Measurements from ENCODE around the gene TFEC.

Gene TFEC

DNA sequence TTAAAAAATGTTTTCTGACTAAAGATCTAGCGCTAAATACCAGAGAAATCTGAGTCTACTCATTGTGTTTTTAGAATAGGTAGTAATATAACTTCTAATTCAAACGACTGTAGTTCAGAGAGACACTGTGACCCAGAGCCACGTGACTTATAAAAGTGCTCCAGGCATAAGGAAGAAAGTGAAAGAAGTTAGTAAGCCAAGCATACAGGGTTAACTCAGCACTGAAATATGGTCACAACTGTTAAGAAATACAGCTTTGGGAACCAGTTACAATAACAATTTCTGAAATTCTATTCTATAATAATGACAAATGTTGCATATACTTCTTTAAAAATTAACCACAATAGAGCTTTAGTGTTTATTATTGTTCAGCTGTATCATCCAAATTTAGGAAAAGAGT is 119.1 kb downstream of the TFEC start:
- TF ChIP-seq, protein P1, sequence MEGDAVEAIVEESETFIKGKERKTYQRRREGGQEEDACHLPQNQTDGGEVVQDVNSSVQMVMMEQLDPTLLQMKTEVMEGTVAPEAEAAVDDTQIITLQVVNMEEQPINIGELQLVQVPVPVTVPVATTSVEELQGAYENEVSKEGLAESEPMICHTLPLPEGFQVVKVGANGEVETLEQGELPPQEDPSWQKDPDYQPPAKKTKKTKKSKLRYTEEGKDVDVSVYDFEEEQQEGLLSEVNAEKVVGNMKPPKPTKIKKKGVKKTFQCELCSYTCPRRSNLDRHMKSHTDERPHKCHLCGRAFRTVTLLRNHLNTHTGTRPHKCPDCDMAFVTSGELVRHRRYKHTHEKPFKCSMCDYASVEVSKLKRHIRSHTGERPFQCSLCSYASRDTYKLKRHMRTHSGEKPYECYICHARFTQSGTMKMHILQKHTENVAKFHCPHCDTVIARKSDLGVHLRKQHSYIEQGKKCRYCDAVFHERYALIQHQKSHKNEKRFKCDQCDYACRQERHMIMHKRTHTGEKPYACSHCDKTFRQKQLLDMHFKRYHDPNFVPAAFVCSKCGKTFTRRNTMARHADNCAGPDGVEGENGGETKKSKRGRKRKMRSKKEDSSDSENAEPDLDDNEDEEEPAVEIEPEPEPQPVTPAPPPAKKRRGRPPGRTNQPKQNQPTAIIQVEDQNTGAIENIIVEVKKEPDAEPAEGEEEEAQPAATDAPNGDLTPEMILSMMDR (IDR thresholded peaks at IDR 0.05; ENCODE audit: low read depth, low read length, missing control alignments) = no peak
- no peak overlapping the region for H3K4me3 ChIP-seq (replicated peaks; ENCODE audit: low read depth, low read length)
- no peak for DNase-seq (ENCODE audit: extremely low read depth, low read depth)

DNA sequence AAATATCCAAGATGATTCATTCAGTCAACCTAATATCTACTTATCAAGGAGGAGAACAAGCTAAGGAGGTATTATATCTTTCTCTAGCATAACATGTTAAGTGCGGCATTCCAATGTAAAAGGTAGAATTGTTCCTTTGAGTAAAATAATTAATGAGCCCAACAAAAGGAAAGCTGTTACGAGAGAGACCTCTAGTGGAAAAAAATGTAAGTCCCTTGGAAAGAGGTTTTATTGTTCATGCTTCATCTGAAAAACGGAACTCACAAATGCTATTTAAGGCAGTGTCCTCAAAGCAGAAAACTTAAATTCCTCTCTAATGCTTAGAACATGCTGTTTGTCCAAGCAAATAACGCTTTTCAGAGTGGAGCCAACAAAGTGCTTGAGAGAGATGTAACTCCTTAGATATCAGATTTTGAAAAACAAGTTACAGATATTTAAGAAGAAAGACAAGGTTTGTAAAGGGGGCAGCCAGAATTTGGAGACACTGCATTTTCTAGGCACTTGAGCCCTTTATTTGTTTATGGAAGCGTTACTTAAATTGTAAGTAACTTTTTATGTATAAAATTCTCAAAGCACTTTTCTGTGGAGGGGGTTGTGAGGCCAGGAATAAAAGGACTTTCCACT is 119.9 kb downstream of the TFEC start:
- peak; percentile 31 for DNase-seq (ENCODE audit: extremely low read depth, low read depth)
- no peak overlapping the region for H3K4me3 ChIP-seq (replicated peaks; ENCODE audit: low read depth, low read length)
- TF ChIP-seq, protein P1 (IDR thresholded peaks at IDR 0.05; ENCODE audit: low read depth, low read length, missing control alignments) = peak; percentile 52

DNA sequence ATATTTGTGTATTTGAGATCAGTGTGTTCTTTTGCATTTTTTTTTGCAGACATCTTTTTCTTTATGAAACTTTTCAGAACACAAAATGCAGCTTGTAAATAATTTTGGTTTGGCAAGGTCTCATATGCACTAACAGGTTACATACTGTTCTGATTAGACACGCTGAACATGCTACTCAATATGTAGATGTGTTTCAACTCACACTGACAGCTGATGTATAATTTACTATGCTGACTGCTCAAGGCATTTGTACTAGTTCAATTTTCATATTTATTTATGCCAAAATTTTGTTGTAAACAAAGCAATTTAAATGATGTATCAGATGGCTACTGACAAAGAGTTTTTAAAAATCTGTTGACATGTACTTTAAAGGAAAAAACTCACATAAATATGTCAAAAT is 123.8 kb downstream of the TFEC start:
- no peak for DNase-seq (ENCODE audit: extremely low read depth, low read depth)
- TF ChIP-seq, protein P1 (IDR thresholded peaks at IDR 0.05; ENCODE audit: low read depth, low read length, missing control alignments) = no peak
- no peak overlapping the region for H3K4me3 ChIP-seq (replicated peaks; ENCODE audit: low read depth, low read length)

DNA sequence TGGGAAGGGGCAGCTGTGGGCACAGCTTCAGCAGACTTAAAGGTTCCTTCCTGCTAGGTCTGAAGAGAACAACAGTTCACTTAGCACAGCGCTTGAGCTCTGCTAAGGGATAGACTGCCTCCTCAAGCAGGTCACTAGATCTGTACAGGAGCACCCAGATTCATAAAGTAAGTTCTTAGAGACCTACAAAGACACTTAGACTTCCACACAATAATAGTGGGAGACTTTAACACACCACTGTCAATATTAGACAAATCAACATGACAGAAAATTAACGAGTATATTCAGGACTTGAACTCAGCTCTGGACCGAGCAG is 140.9 kb downstream of the TFEC start:
- TF ChIP-seq, protein P1 (IDR thresholded peaks at IDR 0.05; ENCODE audit: low read depth, low read length, missing control alignments) = no peak

DNA sequence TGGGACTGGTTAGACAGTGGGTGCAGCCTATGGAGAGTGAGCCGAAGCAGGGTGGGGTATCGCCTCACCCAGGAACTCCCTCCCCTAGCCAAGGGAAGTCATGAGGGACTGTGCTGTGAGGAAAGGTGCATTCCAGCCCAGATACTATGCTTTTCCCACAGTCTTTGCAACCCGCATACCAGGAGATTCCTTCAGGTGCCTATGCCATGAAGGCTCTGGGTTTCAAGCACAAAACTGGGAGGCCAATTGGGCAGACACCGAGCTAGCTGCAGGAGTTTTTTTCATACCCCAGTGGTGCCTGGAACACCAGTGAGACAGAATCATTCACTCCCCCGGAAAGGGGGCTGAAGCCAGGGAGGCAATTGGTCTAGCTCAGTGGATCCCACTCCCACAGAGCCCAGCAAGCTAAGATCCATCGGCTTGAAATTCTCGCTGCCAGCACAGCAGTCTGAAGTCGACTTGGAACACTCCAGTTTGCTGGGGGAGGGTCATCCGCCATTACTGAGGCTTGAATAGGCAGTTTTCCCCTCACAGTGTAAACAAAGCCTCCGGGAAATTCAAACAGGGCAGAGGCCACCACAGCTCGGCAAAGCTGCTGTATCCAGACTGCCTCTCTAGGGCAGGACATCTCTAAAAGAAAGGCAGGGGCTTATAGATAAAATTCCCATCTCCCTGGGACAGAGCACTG is 141.4 kb downstream of the TFEC start:
- no peak overlapping the region for H3K4me3 ChIP-seq (replicated peaks; ENCODE audit: low read depth, low read length)
- TF ChIP-seq, protein P1 (IDR thresholded peaks at IDR 0.05; ENCODE audit: low read depth, low read length, missing control alignments) = no peak
- DNase-seq (ENCODE audit: extremely low read depth, low read depth) = no peak

More for the DNA sequence above, 140.9 kb downstream of the TFEC start:
- no peak for DNase-seq (ENCODE audit: extremely low read depth, low read depth)
- no peak overlapping the region for H3K4me3 ChIP-seq (replicated peaks; ENCODE audit: low read depth, low read length)

DNA sequence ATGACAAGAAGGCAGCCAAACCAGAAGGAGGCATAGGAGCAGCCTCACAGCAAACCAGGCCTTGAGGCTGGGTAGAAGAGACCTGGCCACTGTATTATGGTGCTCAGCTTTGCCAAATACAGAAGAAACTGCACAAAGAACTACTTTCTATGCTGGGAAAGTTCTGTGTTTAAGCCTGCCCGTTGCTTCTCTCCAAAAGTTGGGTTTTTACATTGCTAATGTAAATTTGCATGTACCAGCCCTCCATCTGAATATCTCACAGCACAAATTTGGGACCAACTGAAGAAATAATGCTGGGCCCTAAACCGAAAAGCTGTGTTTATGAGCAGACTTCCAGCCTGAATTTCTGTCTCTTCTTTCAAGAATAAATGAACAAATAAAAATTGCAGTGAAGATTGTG is 145.0 kb downstream of the TFEC start:
- no peak for DNase-seq (ENCODE audit: extremely low read depth, low read depth)
- no peak overlapping the region for H3K4me3 ChIP-seq (replicated peaks; ENCODE audit: low read depth, low read length)
- TF ChIP-seq, protein P1 (IDR thresholded peaks at IDR 0.05; ENCODE audit: low read depth, low read length, missing control alignments) = no peak

All from HFF-Myc (cell line).